ENCODE data around the gene CCNG2.

Gene CCNG2

DNA sequence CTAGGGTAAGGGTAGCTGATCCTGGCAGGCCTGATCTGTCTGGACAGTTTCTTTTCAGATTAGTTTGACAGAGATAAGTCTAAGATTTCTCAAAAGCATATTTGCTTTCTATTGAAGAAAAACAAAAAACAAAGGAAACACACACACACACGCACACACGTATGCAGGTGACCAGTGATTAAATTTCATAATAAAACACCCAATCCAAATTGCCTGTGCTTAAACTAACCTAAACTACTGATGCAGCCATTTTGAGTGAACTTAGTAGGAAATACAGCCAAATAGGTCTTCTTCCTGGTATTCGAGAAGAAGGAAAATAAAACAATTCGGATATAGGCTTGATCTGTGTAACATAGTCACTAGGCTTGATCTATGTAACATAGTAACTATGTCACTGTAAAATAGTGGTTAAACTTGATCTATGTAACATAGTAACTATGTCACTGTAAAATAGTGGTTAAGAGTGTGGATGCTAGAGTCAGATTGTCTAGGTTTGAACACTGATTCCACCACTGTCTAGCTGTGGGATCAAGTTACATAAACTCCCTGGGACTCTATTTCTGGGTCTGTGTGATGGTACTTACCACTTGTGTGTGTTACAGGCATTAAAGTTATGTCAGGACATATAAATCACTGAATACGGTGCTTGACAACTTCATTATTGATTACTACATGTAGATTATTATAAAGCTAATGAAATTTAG, 9.8 kb upstream of the CCNG2 start:
- Histone ChIP-seq H4K20me1 (ENCODE audit: low read depth, low read length) (no peaks in the 10 kb centered on the region), H3K9ac (ENCODE audit: low read length) (peak overlapping the region; percentile 41), H3K36me3 (ENCODE audit: low read length) (no peaks in the 10 kb centered on the region), H2AFZ (ENCODE audit: low read depth, low read length, severe bottlenecking) (peak overlapping the region; percentile 97), H3K9me2 (replicated peaks; ENCODE audit: insufficient read depth, low read length) (no peaks in the 10 kb centered on the region), H3K9me3 (ENCODE audit: insufficient read depth, low read length) (no peaks in the 10 kb centered on the region), H3K4me2 (ENCODE audit: low read depth, low read length, poor library complexity, severe bottlenecking) (peak overlapping the region; percentile 46), H3K4me3 (ENCODE audit: insufficient read depth, low read length, poor library complexity, severe bottlenecking) (no peak overlapping the region), H3F3A (ENCODE audit: insufficient read depth) (peaks cover 7% of the 10 kb centered on the region; the same call in 1 of the 2 replicates), H3K27ac (ENCODE audit: low read depth, low read length) (peak overlapping the region; percentile 65), H3K79me2 (ENCODE audit: insufficient read depth, low read length) (no peaks in the 10 kb centered on the region), H3K27me3 (ENCODE audit: low read length) (no peaks in the 10 kb centered on the region)
- TF ChIP-seq, protein P1, sequence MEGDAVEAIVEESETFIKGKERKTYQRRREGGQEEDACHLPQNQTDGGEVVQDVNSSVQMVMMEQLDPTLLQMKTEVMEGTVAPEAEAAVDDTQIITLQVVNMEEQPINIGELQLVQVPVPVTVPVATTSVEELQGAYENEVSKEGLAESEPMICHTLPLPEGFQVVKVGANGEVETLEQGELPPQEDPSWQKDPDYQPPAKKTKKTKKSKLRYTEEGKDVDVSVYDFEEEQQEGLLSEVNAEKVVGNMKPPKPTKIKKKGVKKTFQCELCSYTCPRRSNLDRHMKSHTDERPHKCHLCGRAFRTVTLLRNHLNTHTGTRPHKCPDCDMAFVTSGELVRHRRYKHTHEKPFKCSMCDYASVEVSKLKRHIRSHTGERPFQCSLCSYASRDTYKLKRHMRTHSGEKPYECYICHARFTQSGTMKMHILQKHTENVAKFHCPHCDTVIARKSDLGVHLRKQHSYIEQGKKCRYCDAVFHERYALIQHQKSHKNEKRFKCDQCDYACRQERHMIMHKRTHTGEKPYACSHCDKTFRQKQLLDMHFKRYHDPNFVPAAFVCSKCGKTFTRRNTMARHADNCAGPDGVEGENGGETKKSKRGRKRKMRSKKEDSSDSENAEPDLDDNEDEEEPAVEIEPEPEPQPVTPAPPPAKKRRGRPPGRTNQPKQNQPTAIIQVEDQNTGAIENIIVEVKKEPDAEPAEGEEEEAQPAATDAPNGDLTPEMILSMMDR (IDR thresholded peaks at IDR 0.05; ENCODE audit: insufficient read depth, low read length, poor library complexity, severe bottlenecking) = no peak
- TF ChIP-seq EZH2phosphoT487 (conservative IDR thresholded peaks at IDR 0.05; ENCODE audit: low read length) = no peak

DNA sequence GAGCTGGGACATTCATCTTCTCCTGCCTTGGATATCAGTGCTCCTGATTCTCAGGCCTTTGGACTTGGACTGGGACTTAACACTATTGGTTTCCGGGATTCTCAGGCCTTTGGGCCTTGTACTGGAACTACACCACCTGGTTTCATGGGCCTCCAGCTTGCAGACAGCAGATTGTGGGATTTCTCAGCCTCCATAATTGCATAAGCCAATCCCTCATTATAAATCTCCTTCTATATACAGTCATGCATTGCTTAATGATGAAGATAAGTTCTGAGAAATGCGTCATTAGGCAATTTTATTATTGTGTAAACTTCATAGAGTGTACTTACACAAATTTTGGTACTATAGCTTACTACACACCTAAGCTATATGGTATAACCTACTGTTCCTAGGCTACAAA, 8.9 kb upstream of the CCNG2 start:
- Histone ChIP-seq H3K27ac (ENCODE audit: low read depth, low read length) (no peak overlapping the region; the same call in 1 of the 2 replicates), H2AFZ (ENCODE audit: low read depth, low read length, severe bottlenecking) (peak overlapping the region; percentile 97), H3K36me3 (ENCODE audit: low read length) (no peaks in the 10 kb centered on the region), H3F3A (ENCODE audit: insufficient read depth) (peaks cover 13% of the 10 kb centered on the region; the same call in 1 of the 2 replicates), H3K9me2 (replicated peaks; ENCODE audit: insufficient read depth, low read length) (no peaks in the 10 kb centered on the region), H3K27me3 (ENCODE audit: low read length) (no peaks in the 10 kb centered on the region), H3K79me2 (ENCODE audit: insufficient read depth, low read length) (no peaks in the 10 kb centered on the region), H3K4me2 (ENCODE audit: low read depth, low read length, poor library complexity, severe bottlenecking) (no peak overlapping the region), H3K4me3 (ENCODE audit: insufficient read depth, low read length, poor library complexity, severe bottlenecking) (no peak overlapping the region), H3K9ac (ENCODE audit: low read length) (no peak overlapping the region), H4K20me1 (ENCODE audit: low read depth, low read length) (no peaks in the 10 kb centered on the region), H3K9me3 (ENCODE audit: insufficient read depth, low read length) (no peaks in the 10 kb centered on the region)
- no peak for TF ChIP-seq EZH2phosphoT487 (conservative IDR thresholded peaks at IDR 0.05; ENCODE audit: low read length)
- TF ChIP-seq, protein P1 (IDR thresholded peaks at IDR 0.05; ENCODE audit: insufficient read depth, low read length, poor library complexity, severe bottlenecking) = no peak

DNA sequence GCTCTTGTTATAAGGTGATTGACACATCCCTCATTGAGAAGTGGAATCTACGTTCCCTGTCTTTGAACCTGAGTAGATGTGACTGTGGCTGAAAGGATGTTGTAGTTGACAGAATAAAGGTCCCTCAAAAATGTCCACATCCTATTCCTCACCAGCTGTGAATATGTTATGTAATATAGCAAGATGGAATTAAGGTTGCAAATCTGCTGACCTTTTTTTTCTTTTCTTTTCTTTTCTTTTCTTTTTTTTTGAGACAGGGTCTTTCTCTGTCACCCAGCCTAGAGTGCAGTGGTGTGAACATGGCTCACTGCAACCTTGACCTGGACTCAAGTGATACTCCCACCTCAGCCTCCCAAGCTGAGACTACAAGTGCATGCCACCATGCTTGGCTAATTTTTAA, 7.2 kb upstream of the CCNG2 start:
- no peak overlapping the region for H2AFZ ChIP-seq (ENCODE audit: low read depth, low read length, severe bottlenecking)
- H3K27me3 ChIP-seq (ENCODE audit: low read length) = no peaks in the 10 kb centered on the region
- TF ChIP-seq EZH2phosphoT487 (conservative IDR thresholded peaks at IDR 0.05; ENCODE audit: low read length) = no peak
- TF ChIP-seq, protein P1 (IDR thresholded peaks at IDR 0.05; ENCODE audit: insufficient read depth, low read length, poor library complexity, severe bottlenecking) = no peak
- H3K9ac ChIP-seq (ENCODE audit: low read length) = no peak overlapping the region
- no peaks in the 10 kb centered on the region for H3K9me3 ChIP-seq (ENCODE audit: insufficient read depth, low read length)
- H3F3A ChIP-seq (ENCODE audit: insufficient read depth) = peaks cover 25% of the 10 kb centered on the region
- H3K9me2 ChIP-seq (replicated peaks; ENCODE audit: insufficient read depth, low read length) = no peaks in the 10 kb centered on the region
- H3K27ac ChIP-seq (ENCODE audit: low read depth, low read length) = no peak overlapping the region
- no peak overlapping the region for H3K4me3 ChIP-seq (ENCODE audit: insufficient read depth, low read length, poor library complexity, severe bottlenecking)
- H3K36me3 ChIP-seq (ENCODE audit: low read length) = no peaks in the 10 kb centered on the region
- H3K4me2 ChIP-seq (ENCODE audit: low read depth, low read length, poor library complexity, severe bottlenecking) = no peak overlapping the region
- no peaks in the 10 kb centered on the region for H4K20me1 ChIP-seq (ENCODE audit: low read depth, low read length)
- no peaks in the 10 kb centered on the region for H3K79me2 ChIP-seq (ENCODE audit: insufficient read depth, low read length)
